Psoas muscle (tissue), 8 donors: ENCODE measurements around the gene FAM193A. TPM values are rescaled to one million over a fixed set of nuclear protein-coding genes. Genes with fewer than 3 reads are reported as not detected.
A peak's percentile ranks its signal among the peaks of the same experiment; 100 is the strongest.

Source experiments
- ATAC-seq, 4 donors: fragments of 200-7000 bp; cut with Tn5 transposase; one replicate each; pipeline ENCODE4 v1.9.1; 2020; ENCODE audit warnings: moderate library complexity in 3 of 4, mild to moderate bottlenecking in 2 of 4
- DNase-seq, 2 donors: peaks; one replicate each; pipeline ENCODE4 v3.0.0-alpha.2; 2020
- H3K27ac ChIP-seq: fragments of 200-600 bp; one replicate; pipeline ENCODE4 v1.8.0; 2022
- H3K27me3 ChIP-seq, 3 donors: fragments of 200-600 bp in 1 of 3; one replicate each; pipeline versions ENCODE4 v1.6.1 to v1.8.0; 2013 to 2022; ENCODE audit warnings: low read length in 2 of 3, mild to moderate bottlenecking in 2 of 3, moderate library complexity in 1 of 3; ENCODE audit not compliant: insufficient read depth in 3 of 3
- H3K36me3 ChIP-seq, 2 donors: fragments of 200-600 bp in 1 of 2; one replicate each; pipeline versions ENCODE4 v1.6.1 to v1.8.0; 2013 to 2022; ENCODE audit warnings: low read depth in 1 of 2, mild to moderate bottlenecking in 1 of 2, moderate library complexity in 1 of 2; ENCODE audit not compliant: insufficient read depth in 1 of 2
- H3K4me1 ChIP-seq: fragments of 200-600 bp; one replicate; pipeline ENCODE4 v1.8.0; 2022
- H3K4me3 ChIP-seq: fragments of 200-600 bp; one replicate; pipeline ENCODE4 v1.8.0; 2022; ENCODE audit warnings: mild to moderate bottlenecking
- H3K9me3 ChIP-seq: fragments of 200-600 bp; one replicate; pipeline ENCODE4 v1.8.0; 2022
- CTCF ChIP-seq: fragments of 200-600 bp; IDR thresholded peaks from one replicate; pipeline ENCODE4 v1.8.0; 2022; ENCODE audit warnings: antibody characterized with exemption
- WGBS, 3 donors: extraction: QIAGEN DNeasy Blood & Tissue Kit; methylation state at CpG; one replicate each; pipeline versions ENCODE4 v1.1.6 to v1.1.7; 2013; 5-methylcytosine and 5-hydroxymethylcytosine counted together
- intact Hi-C, 2 donors: fragments of 100-400 bp; cut with DNase I; formaldehyde crosslinking; loops; one replicate each; pipeline versions ENCODE4 v1.11.0 to v1.14.2; 2022
- polyA plus RNA-seq, 3 donors: library from polyadenylated mRNA; stranded (reverse); fragments of 200-250 nt; gene quantifications; one replicate each; pipeline ENCODE4 v1.2.3, GENCODE V29; 2013
- total RNA-seq, 4 donors: library from RNA; stranded (reverse); fragmentation: NEBNext Ultra II Directional in 2 of 4; extraction: Animal tissue kit (Norgen Biotek cat#: 25700) in 2 of 4; gene quantifications; one replicate each; pipeline versions ENCODE4 v1.2.1 to v1.2.4, GENCODE V29; 2021 to 2023
- donor health status: healthy with polysubstance abuse.
- donor health status: DM: no; HTN: no; CAD: no; lungs with moderate emphysema.
- donor health status: Bipolar disorder and iron deficiency.
- donor health status: healthy.
- donor health status: DM: yes; HTN: yes; CAD: no.
- donor health status: DM: no; HTN: no; CAD: no.
- donor health status: DM: no; HTN: no; CAD: no.
- donor health status: DM: yes; HTN: yes; CAD: no.

Gene FAM193A
- total and polyA plus RNA-seq, 7 donors, result 7.5 to 20.0 (median 14.6) TPM

- DNase-seq (no peak), ATAC-seq (no peak)
- Histone ChIP-seq H3K9me3 (no peaks in the 10 kb centered on the region), H3K27me3 (no peaks in the 10 kb centered on the region), H3K4me3 (no peak overlapping the region), H3K27ac (peak overlapping the region; percentile 77), H3K4me1 (peaks cover 46% of the 10 kb centered on the region), H3K36me3 (peaks cover 0 to 21% of the 10 kb centered on the region in 2 donors)
- no peak for TF ChIP-seq CTCF
- WGBS, 3 donors, result 55 to 65% (median 62%) methylated on average over 6 of the region's 6 CpGs
- intact Hi-C loops, result no loop called here
These were observed 62.8 kb downstream of the FAM193A start for GRCh38 chr4:2599304-2599654.

- DNase-seq (no peak), ATAC-seq (no peak)
- H3K27me3 ChIP-seq, result no peaks in the 10 kb centered on the region
- intact Hi-C loops, result no loop called here
- no peaks in the 10 kb centered on the region for H3K9me3 ChIP-seq
- peaks cover 43% of the 10 kb centered on the region for H3K4me1 ChIP-seq
- H3K27ac ChIP-seq, result peak overlapping the region; percentile 5
- TF ChIP-seq CTCF, result no peak
- peaks cover 0 to 21% of the 10 kb centered on the region in 2 donors for H3K36me3 ChIP-seq
- no peak overlapping the region for H3K4me3 ChIP-seq
- 95 to 99% (median 97%) methylated on average over 6 of the region's 6 CpGs for WGBS, 3 donors
These were observed 64.4 kb downstream of the FAM193A start for GRCh38 chr4:2600878-2601277.

- no peak overlapping the region for H3K4me3 ChIP-seq
- intact Hi-C loops, result no loop called here
- 82 to 85% (median 85%) methylated on average over 4 of the region's 4 CpGs for WGBS, 3 donors
- no peaks in the 10 kb centered on the region for H3K9me3 ChIP-seq
- H3K27ac ChIP-seq, result no peak overlapping the region
- no peaks in the 10 kb centered on the region for H3K27me3 ChIP-seq
- H3K4me1 ChIP-seq, result peaks cover 33% of the 10 kb centered on the region
- H3K36me3 ChIP-seq, result peaks cover 0 to 15% of the 10 kb centered on the region in 2 donors
- ATAC-seq (peak in 1 of 4 donors; percentile 16), DNase-seq (no peak)
- no peak for TF ChIP-seq CTCF
These were observed 68.2 kb downstream of the FAM193A start for GRCh38 chr4:2604614-2605013.

GRCh38 chr4:2606960-2607506 is 70.6 kb downstream of the FAM193A start:
- no peak for TF ChIP-seq CTCF
- Histone ChIP-seq H3K9me3 (no peaks in the 10 kb centered on the region), H3K27me3 (no peaks in the 10 kb centered on the region), H3K4me3 (no peak overlapping the region), H3K4me1 (peaks cover 33% of the 10 kb centered on the region), H3K36me3 (no peaks in the 10 kb centered on the region), H3K27ac (no peak overlapping the region)
- intact Hi-C loops, result no loop called here
- 78 to 85% (median 78%) methylated on average over 9 of the region's 9 CpGs for WGBS, 3 donors
- DNase-seq (no peak), ATAC-seq (peak in 2 of 4 donors; percentile 14 to 22)

GRCh38 chr4:2607822-2608221 is 71.4 kb downstream of the FAM193A start:
- ATAC-seq (peak in 2 of 4 donors; percentile 46 to 52), DNase-seq (no peak)
- TF ChIP-seq CTCF, result no peak
- no peak overlapping the region for H3K27ac ChIP-seq
- no peaks in the 10 kb centered on the region for H3K9me3 ChIP-seq
- intact Hi-C loops, result no loop called here
- no peak overlapping the region for H3K4me3 ChIP-seq
- WGBS, 3 donors, result 66 to 88% (median 67%) methylated on average over 10 of the region's 10 CpGs
- no peaks in the 10 kb centered on the region for H3K36me3 ChIP-seq
- H3K27me3 ChIP-seq, result no peaks in the 10 kb centered on the region
- peaks cover 39% of the 10 kb centered on the region for H3K4me1 ChIP-seq
